GM12878 (cell line): ENCODE data around the gene CACNA2D4. TPM values are rescaled to one million over a fixed set of nuclear protein-coding genes. Genes with fewer than 3 reads are reported as not detected.
A peak's percentile ranks its signal among the peaks of the same experiment; 100 is the strongest.

Experiments used
- BCLAF1 ChIP-seq: fragments of 450-650 bp; IDR thresholded peaks from 2 replicates; pipeline ENCODE4 v1.6.1; 2017; ENCODE audit warnings: antibody characterized with exemption, mild to moderate bottlenecking, moderate library complexity
- CBX3 ChIP-seq: fragments of 200-600 bp; sonication (generic); IDR thresholded peaks from 2 replicates; pipeline ENCODE4 v1.6.1; 2016; ENCODE audit warnings: low read depth, borderline replicate concordance
- CREB1 ChIP-seq: IDR thresholded peaks from 2 replicates; pipeline ENCODE4 v1.6.1; 2012; ENCODE audit warnings: low read depth, mild to moderate bottlenecking, inconsistent platforms
- DPF2 ChIP-seq: fragments of 450-650 bp; IDR thresholded peaks from 2 replicates; pipeline ENCODE4 v1.6.1; 2017; ENCODE audit warnings: mild to moderate bottlenecking
- E2F8 ChIP-seq: fragments of 450-650 bp; IDR thresholded peaks from 2 replicates; pipeline ENCODE4 v1.6.1; 2018; ENCODE audit warnings: mild to moderate bottlenecking, low read depth, moderate library complexity; ENCODE audit not compliant: partially characterized antibody
- GABPA ChIP-seq: IDR thresholded peaks from 2 replicates; pipeline ENCODE4 v1.6.1; 2014; ENCODE audit warnings: antibody characterized with exemption, low read depth, mild to moderate bottlenecking, inconsistent platforms
- HDAC6 ChIP-seq: fragments of 200-600 bp; sonication (generic); IDR thresholded peaks from one replicate; pipeline ENCODE4 v1.8.0; 2017; ENCODE audit warnings: antibody characterized with exemption; ENCODE audit not compliant: unreplicated experiment
- IKZF1 ChIP-seq: fragments of 450-650 bp; conservative IDR thresholded peaks from 2 replicates; pipeline ENCODE4 v1.6.1; 2017; ENCODE audit warnings: antibody characterized with exemption, mild to moderate bottlenecking
- IKZF2 ChIP-seq, 2 experiments: fragments of 450-650 bp; IDR thresholded peaks; 2 replicates each; pipeline ENCODE4 v1.6.1; 2017; ENCODE audit warnings: mild to moderate bottlenecking in 2 of 2, moderate library complexity in 2 of 2
- KDM1A ChIP-seq: fragments of 200-600 bp; sonication (generic); IDR thresholded peaks from 2 replicates; pipeline ENCODE4 v1.6.1; 2016; ENCODE audit warnings: borderline replicate concordance
- NR2C1 ChIP-seq: fragments of 450-650 bp; IDR thresholded peaks from 2 replicates; pipeline ENCODE4 v1.6.1; 2017; ENCODE audit warnings: antibody characterized with exemption, mild to moderate bottlenecking, moderate library complexity
- NR2C2 ChIP-seq: IDR thresholded peaks from 2 replicates; pipeline ENCODE4 v1.6.1; 2011; ENCODE audit warnings: borderline replicate concordance, low read depth; ENCODE audit not compliant: control insufficient read depth, insufficient read length
- NR2F1 ChIP-seq: fragments of 450-650 bp; conservative IDR thresholded peaks from 2 replicates; pipeline ENCODE4 v1.6.1; 2017; ENCODE audit warnings: mild to moderate bottlenecking
- POLR2AphosphoS2 ChIP-seq: IDR thresholded peaks from 2 replicates; pipeline ENCODE4 v1.6.1; 2011; ENCODE audit warnings: low read depth, mild to moderate bottlenecking, low read length, improper control_type of control experiment, moderate library complexity
- POLR2AphosphoS5 ChIP-seq: IDR thresholded peaks from 2 replicates; pipeline ENCODE4 v1.6.1; 2011; ENCODE audit warnings: mild to moderate bottlenecking, low read length, inconsistent platforms
- SIX5 ChIP-seq: IDR thresholded peaks from 2 replicates; pipeline ENCODE4 v1.6.1; 2011; ENCODE audit warnings: mild to moderate bottlenecking, low read depth, low read length, moderate library complexity; ENCODE audit not compliant: severe bottlenecking
- SREBF1 ChIP-seq: IDR thresholded peaks from 2 replicates; pipeline ENCODE4 v1.6.1; 2012; ENCODE audit warnings: mild to moderate bottlenecking, low read length
- YY1 ChIP-seq: IDR thresholded peaks from 2 replicates; pipeline ENCODE4 v1.6.1; 2011; ENCODE audit warnings: low read depth, mild to moderate bottlenecking, low read length
- ZNF592 ChIP-seq: fragments of 450-650 bp; IDR thresholded peaks from 2 replicates; pipeline ENCODE4 v1.6.1; 2017; ENCODE audit warnings: mild to moderate bottlenecking, moderate library complexity
- ZNF622 ChIP-seq: fragments of 450-650 bp; IDR thresholded peaks from 2 replicates; pipeline ENCODE4 v1.6.1; 2017; ENCODE audit warnings: mild to moderate bottlenecking, inconsistent platforms
- ZSCAN29 ChIP-seq: fragments of 450-650 bp; IDR thresholded peaks from 2 replicates; pipeline ENCODE4 v1.6.1; 2017; ENCODE audit warnings: mild to moderate bottlenecking, moderate library complexity
- polyA plus RNA-seq, 11 experiments: library from polyadenylated mRNA; depleted of rRNA in 4 of 11; unstranded in 6 of 11; stranded (reverse) in 5 of 11; fragments of >200 nt; fragmentation: Nextera tagmentation in 4 of 11; fragmentation: Illumina TruSeq in 1 of 11; extraction: Ambion mirVana in 4 of 11; extraction: Trizol in 1 of 11; gene quantifications; 1 replicate in 1 of 11; 2 replicates in 10 of 11; pipeline versions ENCODE4 v1.2.1 to v1.2.3, GENCODE V29; 2011 to 2016; ENCODE audit warnings: inconsistent platforms in 2 of 11, missing spikeins in 2 of 11, low read depth in 1 of 11
- total RNA-seq, 4 experiments: library from RNA; depleted of rRNA in 3 of 4; stranded (reverse); fragments of >200 nt in 3 of 4; fragmentation: Illumina TruSeq in 1 of 4; extraction: Trizol in 1 of 4; gene quantifications; 2 replicates each; pipeline versions ENCODE4 v1.2.1 to v1.2.3, GENCODE V29; 2013 to 2021

CACNA2D4 gene
- total and polyA plus RNA-seq, 10 of the 15 experiments (the other 5 are each of a cell fraction or from before 2014, with no cell fraction given): 0.03 to 1.0 (median 0.65) TPM

DNA sequence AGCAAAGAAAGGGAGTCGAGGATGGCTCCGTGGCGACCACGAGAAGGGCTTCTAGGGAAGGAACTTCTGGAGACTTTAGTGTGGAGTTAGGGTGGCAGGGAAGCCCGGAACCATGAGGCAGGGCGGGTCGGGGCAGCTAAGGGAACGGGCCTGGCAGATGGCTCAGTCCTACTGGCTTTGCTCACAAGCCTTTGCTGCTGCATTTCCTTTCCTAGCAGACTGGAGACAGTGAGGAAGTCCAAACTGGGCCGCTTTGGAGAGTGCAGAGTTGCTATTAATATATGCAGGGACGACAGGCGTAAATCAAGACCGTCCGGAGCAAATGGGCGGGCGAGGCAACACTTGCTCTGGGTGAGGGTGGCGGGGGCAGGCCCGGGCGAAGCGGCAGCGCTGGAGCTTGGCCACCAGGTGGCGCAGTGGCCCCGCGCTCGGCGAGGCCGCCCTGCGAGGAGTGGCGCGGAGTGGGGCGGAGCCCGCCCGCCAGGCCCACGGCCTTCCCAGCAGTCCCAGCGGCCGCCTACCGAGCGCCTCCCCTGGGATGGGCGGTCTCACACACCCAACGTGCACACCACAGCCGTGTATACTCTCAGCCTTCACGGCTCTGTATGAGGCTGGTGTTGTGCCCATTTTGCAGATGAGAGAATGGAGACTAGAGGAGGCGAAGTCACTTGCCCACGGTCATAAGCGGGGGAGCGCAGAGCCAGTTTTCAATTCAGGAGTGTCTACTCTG, 122.5 kb downstream of the CACNA2D4 start (continued):
- 0 out of 2 replicates have a peak, but pooled peaks have one; percentile 38 for TF ChIP-seq NR2C1
- no peak for TF ChIP-seq E2F8
- TF ChIP-seq HDAC6: no peak
- TF ChIP-seq DPF2: peak; percentile 68
- peak; percentile 34; the same call in 1 of the 2 replicates for TF ChIP-seq ZSCAN29
- TF ChIP-seq ZNF622: no peak
- peak; percentile 90 for TF ChIP-seq POLR2AphosphoS5
- peak; percentile 44; the same call in 1 of the 2 replicates for TF ChIP-seq IKZF1
- no peak for TF ChIP-seq KDM1A
- TF ChIP-seq POLR2AphosphoS2: peak; percentile 73; the same call in 1 of the 2 replicates
- TF ChIP-seq YY1: peak; percentile 80
- no peak for TF ChIP-seq CREB1
- peak; percentile 0 for TF ChIP-seq SIX5
- peak; percentile 92 for TF ChIP-seq ZNF592
- TF ChIP-seq GABPA: no peak
- 0 out of 2 replicates have a peak, but pooled peaks have one; percentile 45 for TF ChIP-seq BCLAF1
- TF ChIP-seq CBX3: no peak
- peak; percentile 44 for TF ChIP-seq NR2F1
- TF ChIP-seq IKZF2 (IDR thresholded peaks at IDR 0.05): peak in 1 of 2 experiments; percentile 14; a peak in 1 of 4 replicates
- no peak for TF ChIP-seq SREBF1
- no peak for TF ChIP-seq NR2C2
